A673 (cell line): ENCODE measurements around the gene RPS6KA5.

Source experiments
- CTCF ChIP-seq: fragments of 300-800, 200-600 bp; sonication (generic); conservative IDR thresholded peaks from 2 replicates; pipeline ENCODE4 v1.5.1; 2017; ENCODE audit warnings: low read depth, mild to moderate bottlenecking, antibody characterized with exemption, low read length, moderate library complexity, mixed read lengths
- EZH2 ChIP-seq: fragments of 200-600 bp; sonication (generic); IDR thresholded peaks from 2 replicates; pipeline ENCODE4 v1.6.1; 2017; ENCODE audit warnings: borderline replicate concordance, low read depth, mild to moderate bottlenecking, mixed read lengths, antibody characterized with exemption, low read length; ENCODE audit not compliant: poor library complexity, severe bottlenecking

GRCh38 chr14:91089958-91090535, 29.6 kb upstream of the RPS6KA5 start:
- TF ChIP-seq CTCF (no peak), EZH2 (no peak)
